RWPE2 (cell line): ENCODE data around the gene BRD7.

Source experiments
- ATAC-seq: fragments of 200-7000 bp; cut with Tn5 transposase; 3 replicates; pipeline ENCODE4 v1.9.1; 2021; ENCODE audit warnings: low read depth
- DNase-seq: peaks from one replicate; pipeline ENCODE4 v3.0.0-alpha.2; 2020; ENCODE audit warnings: low spot score
- H3K27ac ChIP-seq: fragments of 450-650 bp; 2 replicates; pipeline ENCODE4 v1.5.1; 2017; ENCODE audit warnings: mild to moderate bottlenecking; ENCODE audit not compliant: poor library complexity, severe bottlenecking
- H3K27me3 ChIP-seq: fragments of 250-450 bp; sonication (Bioruptor Pico); 2 replicates; pipeline ENCODE4 v1.5.1; 2021; ENCODE audit warnings: mild to moderate bottlenecking, moderate library complexity; ENCODE audit not compliant: insufficient read depth, poor library complexity, severe bottlenecking
- H3K36me3 ChIP-seq: fragments of 250-450 bp; sonication (Bioruptor Pico); 2 replicates; pipeline ENCODE4 v1.5.1; 2020; ENCODE audit warnings: low read depth, mild to moderate bottlenecking, moderate library complexity
- H3K4me1 ChIP-seq: fragments of 250-450 bp; sonication (Bioruptor Pico); 2 replicates; pipeline ENCODE4 v1.5.1; 2021; ENCODE audit warnings: mild to moderate bottlenecking, moderate library complexity; ENCODE audit not compliant: insufficient read depth, poor library complexity, severe bottlenecking
- H3K4me3 ChIP-seq: fragments of 250-450 bp; sonication (Bioruptor Pico); 2 replicates; pipeline ENCODE4 v1.5.1; 2021; ENCODE audit warnings: mild to moderate bottlenecking, moderate library complexity; ENCODE audit not compliant: severe bottlenecking
- H3K9me3 ChIP-seq: fragments of 250-450 bp; sonication (Bioruptor Pico); 2 replicates; pipeline ENCODE4 v1.5.1; 2021; ENCODE audit warnings: mild to moderate bottlenecking, moderate library complexity; ENCODE audit not compliant: severe bottlenecking
- TF ChIP-seq, protein P1 (sequence below): fragments of 450-650 bp; IDR thresholded peaks from one replicate; pipeline ENCODE4 v1.5.1; 2017; ENCODE audit warnings: mild to moderate bottlenecking, moderate library complexity; ENCODE audit not compliant: poor library complexity, severe bottlenecking

Gene BRD7

GRCh38 chr16:50303041-50303604, 65.7 kb downstream of the BRD7 start:
- DNase-seq (no peak), ATAC-seq (no peak)
- Histone ChIP-seq H3K36me3 (no peaks in the 10 kb centered on the region), H3K9me3 (no peaks in the 10 kb centered on the region), H3K27me3 (no peaks in the 10 kb centered on the region), H3K4me3 (no peak overlapping the region), H3K27ac (no peak overlapping the region), H3K4me1 (peaks cover 4% of the 10 kb centered on the region)
- TF ChIP-seq, protein P1, sequence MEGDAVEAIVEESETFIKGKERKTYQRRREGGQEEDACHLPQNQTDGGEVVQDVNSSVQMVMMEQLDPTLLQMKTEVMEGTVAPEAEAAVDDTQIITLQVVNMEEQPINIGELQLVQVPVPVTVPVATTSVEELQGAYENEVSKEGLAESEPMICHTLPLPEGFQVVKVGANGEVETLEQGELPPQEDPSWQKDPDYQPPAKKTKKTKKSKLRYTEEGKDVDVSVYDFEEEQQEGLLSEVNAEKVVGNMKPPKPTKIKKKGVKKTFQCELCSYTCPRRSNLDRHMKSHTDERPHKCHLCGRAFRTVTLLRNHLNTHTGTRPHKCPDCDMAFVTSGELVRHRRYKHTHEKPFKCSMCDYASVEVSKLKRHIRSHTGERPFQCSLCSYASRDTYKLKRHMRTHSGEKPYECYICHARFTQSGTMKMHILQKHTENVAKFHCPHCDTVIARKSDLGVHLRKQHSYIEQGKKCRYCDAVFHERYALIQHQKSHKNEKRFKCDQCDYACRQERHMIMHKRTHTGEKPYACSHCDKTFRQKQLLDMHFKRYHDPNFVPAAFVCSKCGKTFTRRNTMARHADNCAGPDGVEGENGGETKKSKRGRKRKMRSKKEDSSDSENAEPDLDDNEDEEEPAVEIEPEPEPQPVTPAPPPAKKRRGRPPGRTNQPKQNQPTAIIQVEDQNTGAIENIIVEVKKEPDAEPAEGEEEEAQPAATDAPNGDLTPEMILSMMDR, result no peak

DNA sequence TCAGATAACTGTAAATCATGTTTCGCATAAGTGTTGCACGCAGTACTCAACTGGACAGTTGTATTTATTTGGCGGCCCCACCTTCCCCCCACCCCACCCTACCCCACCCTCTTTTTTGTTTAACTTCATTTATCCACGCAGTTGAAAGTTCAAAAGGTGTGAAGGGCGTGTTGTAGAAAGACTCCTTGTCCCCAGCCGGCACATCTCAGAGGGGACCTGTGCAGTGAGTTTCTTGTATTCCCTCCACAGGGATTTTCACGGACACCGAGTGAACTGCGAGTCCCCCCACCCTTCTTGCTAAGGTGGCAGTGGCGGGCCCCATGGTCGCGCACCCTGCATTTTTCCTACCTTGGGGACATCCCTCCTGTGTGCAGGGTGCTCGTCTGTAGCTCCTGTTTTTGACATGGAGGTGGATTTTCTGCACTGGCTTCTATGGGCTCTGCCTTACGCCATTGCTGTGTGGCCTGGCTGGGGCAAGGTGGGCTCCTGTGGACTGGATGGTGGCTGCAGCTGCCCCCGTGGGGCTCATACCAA, 66.2 kb downstream of the BRD7 start:
- no peak for ATAC-seq
- Histone ChIP-seq H3K27me3 (no peaks in the 10 kb centered on the region), H3K9me3 (no peaks in the 10 kb centered on the region), H3K27ac (no peak overlapping the region), H3K36me3 (no peaks in the 10 kb centered on the region), H3K4me1 (peaks cover 4% of the 10 kb centered on the region), H3K4me3 (no peak overlapping the region)
- DNase-seq, result no peak
- TF ChIP-seq, protein P1, result no peak

GRCh38 chr16:50301626-50302471, 66.9 kb downstream of the BRD7 start:
- Histone ChIP-seq H3K4me3 (no peak overlapping the region), H3K27ac (peak overlapping the region; percentile 1), H3K36me3 (no peaks in the 10 kb centered on the region), H3K27me3 (no peaks in the 10 kb centered on the region), H3K9me3 (no peaks in the 10 kb centered on the region), H3K4me1 (peaks cover 4% of the 10 kb centered on the region)
- ATAC-seq (peak; percentile 86), DNase-seq (peak; percentile 81)
- TF ChIP-seq, protein P1, result no peak

DNA sequence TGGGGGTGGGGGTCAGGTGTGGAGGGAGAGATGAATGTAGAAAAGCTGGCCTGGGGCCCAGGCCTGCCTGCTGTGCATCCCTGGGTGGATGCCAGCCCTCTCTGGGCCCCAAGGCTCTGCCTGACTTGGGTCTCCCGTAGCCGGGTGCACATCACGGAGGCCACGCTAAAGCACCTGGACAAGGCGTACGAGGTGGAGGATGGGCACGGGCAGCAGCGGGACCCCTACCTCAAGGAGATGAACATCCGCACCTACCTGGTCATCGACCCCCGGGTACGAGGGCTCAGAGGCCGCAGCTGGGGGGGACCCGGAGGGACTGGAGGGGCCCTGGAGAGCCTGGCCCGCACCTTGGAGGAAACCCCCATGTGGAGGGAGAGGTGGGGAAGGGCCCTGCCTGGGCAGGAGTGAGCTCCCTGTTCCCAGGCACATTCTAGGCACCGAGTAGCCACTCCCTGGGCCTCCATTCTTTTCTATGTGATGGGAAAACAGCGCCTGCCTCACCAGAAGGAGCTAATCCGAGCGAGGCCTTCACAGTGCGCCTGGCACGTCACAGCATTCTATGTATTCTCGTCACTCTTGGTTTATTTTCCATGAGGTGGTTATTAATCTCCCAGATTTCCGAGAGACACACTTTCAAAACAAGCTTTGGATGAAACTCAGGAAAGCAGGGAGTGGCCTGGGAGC, 67.7 kb downstream of the BRD7 start:
- peak overlapping the region; percentile 1 for H3K27ac ChIP-seq
- H3K27me3 ChIP-seq, result no peaks in the 10 kb centered on the region
- H3K36me3 ChIP-seq, result no peaks in the 10 kb centered on the region
- TF ChIP-seq, protein P1, result no peak
- ATAC-seq (no peak), DNase-seq (peak; percentile 58)
- peaks cover 4% of the 10 kb centered on the region for H3K4me1 ChIP-seq
- no peak overlapping the region for H3K4me3 ChIP-seq
- no peaks in the 10 kb centered on the region for H3K9me3 ChIP-seq
